Fibroblast of skin of right quadriceps (primary cell): Measurements from ENCODE around the gene GH2.
"Not testable (repeated sequence)": the region's sequence is repeated elsewhere in the genome, so short reads cannot be mapped to it uniquely, and the experiment has no call there.

ENCODE experiments used
- DNase-seq: peaks from one replicate; pipeline ENCODE4 v3.0.0-alpha.2; 2013

The GH2 gene

DNA sequence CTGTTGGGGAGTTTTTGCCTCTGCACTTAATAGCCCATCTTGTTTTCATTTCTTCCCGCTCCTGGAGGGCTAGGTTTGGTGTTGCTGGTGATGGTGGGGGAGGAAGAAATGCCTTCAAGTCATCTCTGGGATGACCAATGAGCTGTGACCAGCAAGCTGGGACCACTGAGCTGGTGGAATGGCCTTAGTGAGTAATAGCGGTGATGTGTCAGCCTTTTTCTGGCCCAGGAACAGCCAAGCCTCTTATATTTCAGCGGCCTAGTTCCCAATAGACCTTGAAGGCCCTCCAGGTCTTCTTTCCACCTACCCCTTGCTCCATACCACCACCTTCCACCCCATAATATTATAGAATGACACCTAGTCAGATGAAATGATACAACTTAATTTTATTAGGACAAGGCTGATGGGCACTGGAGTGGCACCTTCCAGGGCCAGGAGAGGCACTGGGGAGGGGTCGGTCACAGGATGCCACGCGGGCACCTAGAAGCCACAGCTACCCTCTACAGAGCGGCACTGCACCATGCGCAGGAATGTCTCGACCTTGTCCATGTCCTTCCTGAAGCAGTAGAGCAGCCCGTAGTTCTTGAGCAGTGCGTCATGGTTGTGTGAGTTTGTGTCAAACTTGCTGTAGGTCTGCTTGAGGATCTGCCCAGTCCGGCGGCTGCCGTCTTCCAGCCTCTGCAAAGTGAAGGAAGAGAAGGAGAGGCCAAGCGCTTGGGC is 9.9 kb downstream of the GH2 start:
- not testable (repeated sequence) for DNase-seq

DNA sequence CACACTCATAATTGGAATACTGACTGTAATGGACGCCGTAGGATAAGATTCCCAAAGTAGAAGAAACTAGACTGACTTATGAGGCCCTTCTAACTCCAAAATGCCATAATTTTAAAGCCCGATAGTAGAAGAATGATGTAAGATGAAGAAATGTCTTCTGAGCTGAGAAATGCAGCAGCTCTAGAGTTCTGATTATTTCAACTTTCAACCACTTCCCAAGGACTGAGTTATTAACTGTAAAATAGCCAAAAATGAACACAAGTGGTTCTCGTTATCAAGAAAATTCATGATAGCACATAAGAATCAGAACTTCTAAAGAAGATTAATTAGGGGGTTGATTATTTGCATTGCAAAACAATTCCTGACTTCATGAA is 11.5 kb downstream of the GH2 start:
- DNase-seq, result peak; percentile 31

DNA sequence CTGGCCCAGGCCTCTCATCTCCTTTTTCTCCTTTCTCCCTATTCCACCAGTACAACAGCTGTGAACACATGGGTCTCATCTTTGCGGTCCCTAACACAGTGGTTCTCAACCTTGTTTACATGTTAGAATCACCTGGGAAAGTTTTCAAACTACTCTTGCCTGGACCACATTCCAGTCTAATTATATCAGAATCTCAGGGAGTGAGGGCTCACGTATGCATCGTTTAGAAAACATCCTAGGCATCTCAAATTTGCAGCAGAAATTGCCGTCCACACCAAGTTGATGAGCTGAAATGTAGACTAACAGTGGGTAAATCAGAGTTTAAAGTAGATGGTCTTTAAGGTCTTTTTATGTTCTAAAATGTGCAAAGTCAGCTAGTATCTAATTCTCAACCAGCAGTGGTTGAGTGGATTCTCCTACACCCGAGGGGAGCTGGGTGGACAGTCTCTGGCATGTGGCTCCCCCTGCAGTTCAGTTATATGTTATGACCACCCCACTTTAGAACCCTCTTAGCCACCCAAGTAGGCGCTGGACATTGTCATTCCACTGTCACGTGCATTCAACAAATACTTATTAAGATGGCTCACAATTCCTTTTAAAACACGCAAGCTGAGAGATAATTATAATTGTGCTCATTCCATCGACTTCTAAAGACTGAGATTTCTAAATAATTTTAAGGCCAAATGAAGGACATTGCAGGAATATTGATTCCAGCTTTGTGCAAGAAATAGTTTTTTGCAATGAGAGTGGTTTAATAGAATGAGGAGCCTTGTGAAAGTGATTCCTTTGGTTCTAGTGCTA is 12.1 kb downstream of the GH2 start:
- DNase-seq, result peak; percentile 68

DNA sequence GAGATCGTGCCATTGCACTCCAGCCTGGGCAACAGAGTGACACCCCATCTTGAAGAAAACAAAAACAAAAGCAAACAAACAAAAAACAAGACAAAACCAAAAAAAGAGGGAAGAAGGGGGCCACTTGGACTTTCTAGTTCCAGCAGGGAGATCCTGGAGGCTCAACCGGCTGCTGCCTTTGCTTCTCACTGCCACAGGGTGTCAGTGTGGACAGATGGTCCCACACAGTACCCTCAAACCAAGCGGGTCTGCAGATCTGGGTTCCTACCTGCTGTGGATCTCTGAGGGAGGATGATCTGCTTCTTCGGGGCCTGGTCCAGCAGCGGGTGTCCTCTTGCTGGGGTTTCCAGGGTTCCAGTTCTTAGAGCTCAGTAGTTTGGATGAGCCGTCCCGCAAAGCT is 15.1 kb downstream of the GH2 start:
- not testable (repeated sequence) for DNase-seq

DNA sequence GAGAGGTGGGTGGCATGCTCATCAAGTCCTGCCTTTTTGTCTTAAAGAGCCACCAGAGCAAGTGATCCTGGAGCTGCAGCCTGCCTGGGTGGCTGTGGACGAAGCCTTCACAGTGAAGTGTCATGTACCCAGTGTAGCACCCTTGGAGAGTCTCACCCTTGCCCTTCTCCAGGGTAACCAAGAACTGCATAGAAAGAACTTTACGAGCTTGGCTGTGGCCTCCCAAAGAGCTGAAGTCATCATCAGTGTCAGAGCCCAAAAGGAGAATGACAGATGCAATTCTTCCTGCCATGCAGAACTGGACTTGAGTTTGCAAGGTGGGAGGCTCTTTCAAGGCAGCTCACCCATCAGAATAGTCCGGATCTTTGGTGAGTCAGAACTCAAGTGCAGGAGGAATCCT is 22.5 kb downstream of the GH2 start:
- DNase-seq, result no peak

DNA sequence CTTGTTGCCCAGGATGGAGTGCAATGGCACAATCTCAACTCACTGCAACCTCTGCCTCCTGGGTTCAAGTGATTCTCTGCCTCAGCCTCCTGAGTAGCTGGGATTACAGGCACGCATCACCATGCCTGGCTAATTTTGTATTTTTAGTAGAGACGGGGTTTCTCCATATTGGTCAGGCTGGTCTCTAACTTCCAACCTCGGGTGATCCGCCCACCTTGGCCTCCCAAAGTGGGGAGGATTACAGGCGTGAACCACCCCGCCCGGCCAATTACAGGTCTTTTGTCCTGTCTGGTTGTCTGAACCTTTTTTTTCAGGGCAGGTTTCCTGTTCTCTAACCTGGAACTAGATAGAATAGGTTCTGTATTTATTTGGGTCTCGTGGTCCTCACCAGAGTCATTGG is 25.3 kb downstream of the GH2 start:
- not testable (repeated sequence) for DNase-seq

DNA sequence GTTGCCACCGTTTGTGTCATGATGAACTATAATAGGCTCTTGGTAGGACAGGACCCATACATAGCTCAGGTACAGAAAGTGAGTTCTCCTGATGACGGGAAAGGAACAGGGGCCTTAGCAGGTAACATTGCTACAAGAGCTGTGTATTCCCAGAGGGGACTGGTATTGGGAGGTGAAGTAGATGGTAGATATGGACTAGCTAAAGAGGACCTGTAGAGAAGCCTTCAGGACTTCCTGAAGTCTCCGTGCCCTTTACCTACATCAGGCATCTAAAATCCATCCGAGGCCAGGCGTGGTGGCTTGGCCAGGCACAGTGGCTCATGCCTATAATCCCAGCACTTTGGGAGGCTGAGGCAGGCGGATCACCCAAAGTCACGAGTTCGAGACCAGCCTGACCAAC is 26.6 kb downstream of the GH2 start:
- no peak for DNase-seq

DNA sequence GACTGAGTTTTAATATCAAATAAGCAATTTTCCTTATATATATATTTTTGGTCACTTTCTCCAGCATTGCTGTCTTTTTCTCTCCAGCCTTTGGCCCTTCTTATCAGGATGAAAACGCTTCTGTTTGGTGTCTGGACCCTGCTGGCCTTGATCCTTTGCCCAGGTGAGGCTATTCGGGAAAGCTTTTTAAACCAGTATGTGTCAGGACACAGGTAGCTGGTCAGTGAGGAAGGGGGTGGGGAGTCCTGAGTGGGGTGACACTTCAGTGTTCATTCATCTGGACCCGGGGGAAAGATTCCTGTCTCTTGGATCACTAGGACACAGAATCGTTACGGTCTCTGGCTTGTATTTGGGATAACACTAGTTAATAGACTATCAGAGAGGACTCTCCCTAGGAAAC is 27.0 kb downstream of the GH2 start:
- DNase-seq, result no peak

DNA sequence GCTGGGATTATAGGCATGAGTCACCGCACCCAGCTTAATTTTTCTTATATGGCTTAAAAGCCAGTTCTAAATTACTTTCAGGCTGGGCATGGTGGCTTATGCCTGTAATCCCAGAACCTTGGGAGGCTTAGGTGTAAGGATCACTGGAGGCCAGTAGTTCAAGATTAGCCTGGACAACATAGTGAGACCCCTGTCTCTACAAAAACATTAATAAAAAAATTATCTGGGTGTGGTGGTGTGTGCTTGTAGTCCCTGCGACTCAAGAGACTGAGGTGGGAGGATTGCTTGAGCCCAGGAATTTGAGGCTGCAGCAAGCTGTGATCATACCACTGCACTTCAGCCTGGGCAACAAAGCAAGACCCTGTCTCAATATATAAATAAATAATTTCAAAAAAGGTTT is 28.5 kb downstream of the GH2 start:
- no peak for DNase-seq

DNA sequence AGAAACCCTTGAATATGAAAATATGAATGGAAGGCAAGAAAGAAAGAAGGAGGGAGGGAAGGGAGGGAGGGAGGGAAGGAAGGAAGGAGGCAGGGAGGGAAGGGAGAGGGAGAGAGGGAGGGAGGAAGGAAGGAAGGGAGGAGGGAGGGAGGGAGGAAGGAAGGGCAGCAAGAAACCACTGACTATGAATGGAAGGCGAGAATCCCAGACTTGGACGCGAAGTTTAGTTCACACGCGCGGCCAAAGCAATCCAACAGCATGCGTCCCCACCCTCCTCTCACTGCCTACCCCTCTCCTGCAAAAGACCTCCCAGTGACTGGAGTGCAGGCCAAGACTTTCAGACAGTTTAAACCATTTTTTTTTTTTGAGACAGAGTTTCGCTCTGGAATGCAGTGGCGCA is 31.3 kb downstream of the GH2 start:
- DNase-seq, result no peak

DNA sequence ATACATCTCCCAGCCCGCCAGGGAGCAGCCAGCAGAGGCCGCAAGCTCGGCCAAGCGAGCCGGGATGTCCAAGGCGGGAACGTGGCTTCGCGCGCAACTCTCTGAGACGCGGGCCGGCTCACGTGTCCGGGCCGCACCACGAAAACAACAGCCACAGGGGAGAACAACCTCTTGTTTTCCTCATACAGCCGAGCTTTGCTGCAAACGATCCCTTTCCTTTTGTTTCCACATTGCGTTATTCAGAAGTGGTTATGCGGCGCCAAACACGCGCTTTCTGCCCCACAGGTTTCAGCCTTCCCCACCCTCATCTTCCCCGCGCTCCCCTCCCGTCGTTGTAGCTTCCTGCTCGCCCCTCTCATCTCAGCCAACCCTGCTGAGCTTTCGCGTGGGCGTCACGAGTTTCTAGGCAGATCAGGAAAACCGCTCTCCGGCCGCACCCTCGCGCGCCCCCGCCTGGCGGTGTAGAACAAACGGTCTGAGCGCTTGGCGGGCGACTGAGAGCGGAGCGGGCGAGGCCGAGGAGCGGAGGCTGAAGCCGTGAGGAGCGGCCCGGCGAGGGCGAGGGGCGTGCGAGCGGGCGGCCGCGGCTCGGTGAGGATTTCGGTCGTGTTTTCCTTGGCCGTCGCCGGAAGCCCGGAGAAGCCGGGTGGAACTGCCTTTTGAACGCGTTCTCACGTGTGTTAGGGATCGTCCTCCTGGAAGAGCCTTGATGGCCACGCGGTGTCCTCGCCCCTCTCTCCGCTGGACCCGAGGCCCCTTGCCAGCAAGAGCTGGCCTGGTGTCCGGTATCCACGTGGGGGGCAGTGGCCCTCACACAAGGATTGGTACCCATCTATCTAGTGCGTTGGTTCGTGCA is 32.7 kb downstream of the GH2 start:
- DNase-seq, result peak; percentile 91

DNA sequence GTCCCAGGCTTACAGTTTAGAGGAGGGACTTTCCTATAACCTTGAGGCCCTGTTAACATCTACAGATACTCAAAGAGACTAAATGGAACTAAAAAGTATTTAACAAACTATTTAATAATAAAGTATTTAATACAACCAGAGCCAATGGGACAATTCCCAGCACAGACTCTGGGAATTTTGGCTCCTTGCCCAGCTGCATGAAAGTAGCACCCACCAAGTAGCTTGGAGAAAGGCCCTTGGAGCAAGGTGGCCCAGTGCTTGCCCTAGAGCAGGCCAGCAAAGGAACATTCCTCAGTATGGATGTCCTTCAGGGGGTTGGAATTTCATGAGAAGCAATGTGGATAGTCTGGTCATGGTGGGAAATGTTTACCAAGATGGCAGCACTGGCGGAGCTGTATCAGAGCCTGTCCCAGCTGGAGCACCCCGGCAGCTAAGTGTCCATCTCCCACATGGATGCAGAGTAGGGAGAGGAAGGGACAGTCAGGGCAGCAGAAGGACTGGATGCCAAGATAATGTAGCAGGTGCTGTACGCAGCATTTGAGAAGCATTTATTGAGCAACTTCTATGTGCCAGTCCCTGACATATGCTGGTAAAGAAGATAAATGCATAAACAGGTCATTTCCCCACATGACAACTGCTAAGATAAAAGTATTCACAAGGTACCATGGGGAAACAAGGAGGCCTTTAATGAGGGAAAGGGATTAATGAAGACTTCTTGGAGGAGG is 34.1 kb downstream of the GH2 start:
- no peak for DNase-seq

DNA sequence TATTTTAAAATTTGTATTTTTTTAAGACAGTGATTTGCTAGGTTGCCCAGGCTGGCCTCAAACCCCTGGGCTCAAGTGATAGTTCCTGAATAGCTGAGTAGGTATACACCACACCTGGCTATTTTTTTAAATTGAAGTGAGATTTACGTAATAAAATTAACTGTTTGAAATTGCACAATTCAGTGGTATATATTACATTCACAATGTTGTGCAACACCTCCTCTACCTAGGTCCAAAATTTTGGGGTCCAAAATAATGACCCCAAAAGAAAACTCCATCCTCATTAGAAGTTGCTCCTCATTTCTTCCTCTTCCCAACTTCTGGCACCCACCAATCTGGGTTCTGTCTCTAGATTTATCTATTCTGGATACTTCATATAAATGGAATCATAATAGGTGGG is 36.2 kb downstream of the GH2 start:
- no peak for DNase-seq

DNA sequence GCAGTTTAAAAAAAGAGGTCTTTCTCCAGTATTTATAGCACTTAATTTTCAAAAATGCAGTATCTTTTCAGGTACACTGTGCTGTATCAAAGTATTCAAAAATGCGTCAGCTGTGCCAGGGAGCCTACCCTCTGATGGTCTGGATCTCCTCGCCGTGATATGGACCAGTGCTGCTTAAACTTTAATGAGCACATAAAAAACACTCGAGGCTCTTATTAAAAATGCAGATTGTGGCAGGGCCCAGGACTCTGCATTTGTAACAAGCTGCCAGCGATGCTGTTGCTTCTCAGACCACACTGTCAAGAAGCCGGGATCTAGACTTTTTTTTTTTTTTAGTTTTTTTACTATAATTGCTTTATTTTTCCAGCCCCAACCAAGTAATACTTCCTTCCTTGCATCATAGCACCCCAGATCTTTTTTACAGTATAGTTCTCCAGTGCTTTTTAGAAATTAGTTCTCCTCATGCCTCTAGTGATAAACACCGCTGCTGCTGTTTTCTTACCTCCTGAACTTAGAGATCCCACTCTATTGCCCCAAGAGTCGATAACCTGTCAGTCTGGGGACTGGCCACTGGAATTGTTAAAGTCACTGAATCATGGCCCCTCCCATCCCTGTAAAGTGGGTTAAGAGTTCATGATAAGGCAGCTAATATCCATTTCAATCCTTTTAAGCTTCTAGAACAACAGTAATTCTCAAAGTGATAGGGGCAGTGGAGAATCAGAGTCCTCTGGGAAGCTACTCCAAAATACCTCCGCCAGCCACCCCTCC is 37.6 kb downstream of the GH2 start:
- DNase-seq, result no peak

DNA sequence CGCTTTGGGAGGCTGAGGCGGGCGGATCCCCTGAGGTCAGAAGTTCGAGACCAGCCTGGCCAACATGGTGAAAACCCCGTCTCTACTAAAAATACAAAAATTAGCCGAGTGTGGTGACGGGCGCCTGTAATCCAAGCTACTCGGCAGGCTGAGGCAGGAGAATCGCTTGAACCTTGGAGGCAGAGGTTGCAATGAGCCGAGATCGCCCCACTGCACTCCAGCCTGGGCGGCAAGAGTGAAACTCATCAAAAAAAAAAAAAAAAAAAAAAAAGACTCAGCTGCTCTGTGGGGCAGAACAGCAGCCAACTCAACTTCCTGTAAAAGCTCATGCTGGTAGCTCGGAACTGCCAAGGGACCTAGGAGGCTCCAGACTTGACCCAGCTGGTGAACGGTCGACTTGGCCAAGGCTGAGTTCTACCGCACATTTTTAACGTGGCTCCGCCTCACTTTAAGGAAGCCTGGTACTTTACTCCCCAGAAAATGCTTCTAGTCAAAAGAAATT is 38.3 kb downstream of the GH2 start:
- DNase-seq, result peak; percentile 49

DNA sequence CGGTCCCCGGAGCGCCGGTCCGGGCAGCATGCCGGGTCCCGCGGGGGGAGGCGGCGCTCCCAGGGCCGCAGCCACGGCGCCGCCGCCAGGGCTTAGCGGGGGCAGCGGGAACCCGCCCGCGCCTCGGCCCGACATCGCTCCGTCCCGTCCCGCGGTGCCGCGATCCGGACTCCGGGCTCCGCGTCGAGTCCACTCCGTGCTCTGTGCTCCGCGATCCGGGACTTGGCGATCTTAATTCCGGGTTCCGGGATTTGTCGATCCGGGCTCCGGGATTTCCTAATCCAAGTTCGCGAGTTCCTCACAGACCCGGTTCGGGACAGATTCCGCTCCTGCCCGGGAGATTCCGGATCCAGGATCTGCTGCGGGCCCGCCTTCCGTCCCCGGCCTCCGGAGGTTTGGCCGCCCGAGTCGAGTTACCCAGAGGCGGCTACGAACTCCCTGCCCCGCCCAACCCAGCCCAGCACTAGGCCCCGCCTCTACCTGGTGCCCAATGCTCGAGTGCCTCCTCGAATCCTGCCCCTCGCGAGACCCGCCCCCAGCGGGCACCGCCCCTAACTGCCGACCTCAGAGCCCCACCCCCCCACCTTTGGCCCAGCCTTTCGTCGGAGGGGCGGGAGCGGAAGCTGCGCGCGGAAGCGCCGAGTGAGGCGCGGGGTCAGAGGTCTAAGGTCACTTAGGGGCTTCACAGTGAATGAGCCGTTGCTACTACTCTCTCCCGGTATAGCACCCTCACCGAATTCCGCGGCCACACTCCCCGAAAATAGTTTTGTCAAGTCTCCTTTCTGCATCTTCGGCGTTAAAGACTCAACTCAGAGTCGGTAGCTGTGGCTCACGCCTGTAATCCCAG is 39.0 kb downstream of the GH2 start, which contains the start of gene SMARCD2:
SMARCD2 (minus strand) TSS at position 146 of the 847 bp plus-strand sequence; CDS start at position 135, 11 bp downstream.
- DNase-seq, result peak; percentile 100

DNA sequence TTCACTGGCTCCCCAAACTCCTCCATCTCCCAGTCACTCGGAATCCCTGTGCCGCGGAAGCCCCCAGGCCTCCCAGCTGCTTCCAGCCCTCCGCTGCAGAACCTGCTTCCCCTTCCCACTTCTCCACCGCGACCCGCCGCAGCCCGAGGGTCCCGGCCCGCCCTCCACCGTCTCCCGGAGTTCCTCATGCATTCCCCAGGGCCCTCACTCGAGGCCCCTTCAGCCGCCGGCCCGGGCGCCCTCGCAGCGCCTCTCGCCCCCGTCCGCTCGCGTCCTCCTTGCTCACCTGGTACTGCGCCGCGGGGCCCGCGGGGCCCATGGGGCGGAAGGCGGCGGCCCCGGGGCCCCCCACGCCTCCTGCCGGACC is 39.6 kb downstream of the GH2 start:
- DNase-seq, result no peak

DNA sequence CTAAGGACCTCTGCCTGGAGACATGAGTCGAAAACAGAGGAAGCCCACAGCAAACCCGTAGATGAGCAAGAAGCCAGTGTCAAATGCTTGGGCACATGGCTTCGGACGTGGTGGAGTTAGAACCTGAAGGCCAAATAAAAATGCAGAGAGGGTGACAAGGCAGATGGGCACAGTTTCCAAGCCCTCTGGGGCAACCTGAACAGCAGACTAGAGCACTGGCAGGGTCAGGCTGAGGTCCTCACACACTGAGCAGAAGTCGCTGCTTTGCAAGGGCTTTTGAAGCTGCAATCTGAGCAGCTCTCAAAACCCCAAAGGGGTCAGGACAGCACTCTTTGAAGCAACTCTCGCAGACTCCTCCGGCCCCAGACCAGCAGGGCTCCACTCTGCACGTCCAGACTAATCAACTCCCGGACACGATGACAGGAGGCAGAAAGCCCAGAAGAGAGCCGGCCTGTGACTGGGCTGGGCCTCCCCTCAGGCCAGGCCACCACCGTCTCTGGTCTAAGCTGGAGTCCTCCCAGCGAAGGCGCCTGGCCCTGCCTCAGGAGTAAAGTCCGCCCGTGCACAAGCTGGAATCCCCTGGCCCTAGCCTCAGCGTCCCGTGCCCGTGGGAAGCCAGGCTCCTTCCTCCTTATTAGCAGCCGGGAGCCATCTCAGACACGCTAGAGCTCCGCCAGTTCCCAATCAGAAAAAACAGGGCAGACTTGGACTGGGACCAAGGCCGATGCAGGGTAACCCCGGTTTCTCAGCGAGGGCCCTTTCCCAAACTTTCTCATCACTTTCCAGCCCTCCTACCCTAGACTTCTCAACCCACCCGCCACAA is 40.2 kb downstream of the GH2 start:
- peak; percentile 28 for DNase-seq

DNA sequence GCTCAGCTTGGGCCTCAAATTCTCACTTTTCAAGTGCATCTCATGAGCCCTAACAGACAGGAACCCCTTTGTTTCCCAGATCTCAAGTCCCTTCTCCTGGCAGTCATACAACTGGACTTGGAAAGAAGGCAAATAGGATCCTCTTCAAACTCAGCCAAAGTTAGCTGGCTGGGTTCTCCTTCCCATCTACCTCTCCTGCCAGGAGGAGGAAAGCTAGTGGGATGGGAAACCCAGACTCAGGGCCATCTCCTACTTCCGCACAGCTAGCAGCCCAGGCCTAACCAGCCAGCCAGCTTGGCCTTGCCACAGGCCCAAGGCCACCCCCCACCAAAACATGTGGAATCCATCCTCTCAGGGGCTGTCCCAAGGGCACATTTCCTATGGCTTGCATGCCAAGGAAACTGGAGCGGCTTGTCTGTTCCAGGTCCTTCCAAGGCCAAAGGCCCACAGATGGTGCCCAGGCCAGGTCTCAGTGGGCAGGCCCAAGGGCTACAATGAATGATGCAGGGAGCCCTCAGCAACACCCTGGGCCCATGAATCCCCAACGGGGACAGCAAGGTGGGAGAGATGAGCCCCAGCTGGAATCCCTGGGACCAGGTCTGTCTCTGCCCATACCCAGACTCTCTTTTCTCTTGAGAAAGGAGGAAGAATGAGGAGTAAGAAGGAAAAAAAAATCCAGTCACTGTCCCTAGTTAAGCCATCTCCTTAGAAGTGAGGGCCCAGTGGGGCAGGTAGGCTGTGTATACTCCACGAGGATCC is 41.0 kb downstream of the GH2 start:
- no peak for DNase-seq
